Erythroblast (primary cell): Measurements from ENCODE around the gene HSFX4.
"Not testable (repeated sequence)": the region's sequence is repeated elsewhere in the genome, so short reads cannot be mapped to it uniquely, and the experiment has no call there.

Experiments
- GATA1 ChIP-seq: IDR thresholded peaks from 2 replicates; pipeline ENCODE4 v1.6.1; 2011; ENCODE audit warnings: low read depth, mild to moderate bottlenecking, control low read depth, low read length, moderate library complexity
- POLR2A ChIP-seq: IDR thresholded peaks from 2 replicates; pipeline ENCODE4 v1.6.1; 2011; ENCODE audit warnings: mild to moderate bottlenecking, low read length

- not testable (repeated sequence) for TF ChIP-seq POLR2A, GATA1
Observed at GRCh38 chrX:149937328-149937727, 8.0 kb downstream of the HSFX4 start.
